Glutamatergic neuron (in vitro differentiated cells): Measurements from ENCODE around the gene PDE8B. TPM values are rescaled to one million over a fixed set of nuclear protein-coding genes. Genes with fewer than 3 reads are reported as not detected.

Experiments used
- DNase-seq: peaks from one replicate; pipeline ENCODE4 v3.0.0; 2022
- H3K27ac Mint-ChIP-seq: one replicate; pipeline ENCODE4 v1.8.0; 2020; ENCODE audit warnings: mild to moderate bottlenecking, mixed read lengths, inconsistent platforms; ENCODE audit not compliant: unreplicated experiment
- H3K27me3 Mint-ChIP-seq: one replicate; pipeline ENCODE4 v1.8.0; 2020; ENCODE audit warnings: mild to moderate bottlenecking, moderate library complexity, mixed read lengths, inconsistent platforms; ENCODE audit not compliant: unreplicated experiment
- H3K36me3 Mint-ChIP-seq: one replicate; pipeline ENCODE4 v1.8.0; 2020; ENCODE audit warnings: mild to moderate bottlenecking, mixed read lengths, inconsistent platforms; ENCODE audit not compliant: unreplicated experiment
- H3K4me1 Mint-ChIP-seq: one replicate; pipeline ENCODE4 v1.8.0; 2020; ENCODE audit warnings: mild to moderate bottlenecking, low read depth, mixed read lengths, inconsistent platforms; ENCODE audit not compliant: unreplicated experiment
- H3K4me3 Mint-ChIP-seq: one replicate; pipeline ENCODE4 v1.8.0; 2020; ENCODE audit warnings: mild to moderate bottlenecking, mixed read lengths, inconsistent platforms; ENCODE audit not compliant: unreplicated experiment
- H3K9me3 Mint-ChIP-seq: one replicate; pipeline ENCODE4 v1.8.0; 2020; ENCODE audit warnings: mild to moderate bottlenecking, moderate library complexity, mixed read lengths, inconsistent platforms; ENCODE audit not compliant: unreplicated experiment
- total RNA-seq: library from RNA; stranded (reverse); fragmentation: NEBNext Ultra II Directional; extraction: Animal tissue kit (Norgen Biotek cat#: 25700); gene quantifications from one replicate; pipeline ENCODE4 v1.2.1, GENCODE V29; 2021; ENCODE audit not compliant: unreplicated experiment
- TF ChIP-seq, protein P1 (sequence below): fragments of 200-600 bp; sonication (generic); IDR thresholded peaks from one replicate; pipeline ENCODE4 v1.5.0; 2021; ENCODE audit not compliant: partially characterized antibody, unreplicated experiment

The PDE8B gene
- total RNA-seq, 1 donor from 2014 or later, result 1.1 TPM

DNA sequence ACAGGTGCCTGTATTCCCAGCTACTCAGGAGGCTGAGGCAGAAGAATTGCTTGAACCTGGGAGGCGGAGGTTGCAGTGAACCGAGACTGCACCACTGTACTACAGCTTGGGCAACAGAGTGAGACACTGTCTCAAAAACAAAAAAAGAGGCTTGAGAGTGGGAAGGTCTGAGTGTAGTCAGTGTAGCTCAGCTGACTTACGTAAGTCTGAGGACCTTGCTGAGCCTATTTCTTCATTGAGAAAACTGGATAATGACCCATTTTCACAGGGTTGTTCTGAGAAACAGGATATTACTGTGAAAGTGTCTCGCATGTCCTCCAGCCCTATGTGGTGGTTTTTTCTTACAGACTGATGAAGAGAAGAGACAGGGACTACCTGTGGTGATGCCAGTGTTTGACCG, 214.9 kb downstream of the PDE8B start:
- no peaks in the 10 kb centered on the region for H3K27me3 Mint-ChIP-seq
- no peak overlapping the region for H3K4me3 Mint-ChIP-seq
- no peak overlapping the region for H3K27ac Mint-ChIP-seq
- peaks cover 3% of the 10 kb centered on the region for H3K9me3 Mint-ChIP-seq
- no peaks in the 10 kb centered on the region for H3K36me3 Mint-ChIP-seq
- TF ChIP-seq, protein P1, sequence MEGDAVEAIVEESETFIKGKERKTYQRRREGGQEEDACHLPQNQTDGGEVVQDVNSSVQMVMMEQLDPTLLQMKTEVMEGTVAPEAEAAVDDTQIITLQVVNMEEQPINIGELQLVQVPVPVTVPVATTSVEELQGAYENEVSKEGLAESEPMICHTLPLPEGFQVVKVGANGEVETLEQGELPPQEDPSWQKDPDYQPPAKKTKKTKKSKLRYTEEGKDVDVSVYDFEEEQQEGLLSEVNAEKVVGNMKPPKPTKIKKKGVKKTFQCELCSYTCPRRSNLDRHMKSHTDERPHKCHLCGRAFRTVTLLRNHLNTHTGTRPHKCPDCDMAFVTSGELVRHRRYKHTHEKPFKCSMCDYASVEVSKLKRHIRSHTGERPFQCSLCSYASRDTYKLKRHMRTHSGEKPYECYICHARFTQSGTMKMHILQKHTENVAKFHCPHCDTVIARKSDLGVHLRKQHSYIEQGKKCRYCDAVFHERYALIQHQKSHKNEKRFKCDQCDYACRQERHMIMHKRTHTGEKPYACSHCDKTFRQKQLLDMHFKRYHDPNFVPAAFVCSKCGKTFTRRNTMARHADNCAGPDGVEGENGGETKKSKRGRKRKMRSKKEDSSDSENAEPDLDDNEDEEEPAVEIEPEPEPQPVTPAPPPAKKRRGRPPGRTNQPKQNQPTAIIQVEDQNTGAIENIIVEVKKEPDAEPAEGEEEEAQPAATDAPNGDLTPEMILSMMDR, result no peak
- no peak for DNase-seq
- H3K4me1 Mint-ChIP-seq, result peaks cover 10% of the 10 kb centered on the region

DNA sequence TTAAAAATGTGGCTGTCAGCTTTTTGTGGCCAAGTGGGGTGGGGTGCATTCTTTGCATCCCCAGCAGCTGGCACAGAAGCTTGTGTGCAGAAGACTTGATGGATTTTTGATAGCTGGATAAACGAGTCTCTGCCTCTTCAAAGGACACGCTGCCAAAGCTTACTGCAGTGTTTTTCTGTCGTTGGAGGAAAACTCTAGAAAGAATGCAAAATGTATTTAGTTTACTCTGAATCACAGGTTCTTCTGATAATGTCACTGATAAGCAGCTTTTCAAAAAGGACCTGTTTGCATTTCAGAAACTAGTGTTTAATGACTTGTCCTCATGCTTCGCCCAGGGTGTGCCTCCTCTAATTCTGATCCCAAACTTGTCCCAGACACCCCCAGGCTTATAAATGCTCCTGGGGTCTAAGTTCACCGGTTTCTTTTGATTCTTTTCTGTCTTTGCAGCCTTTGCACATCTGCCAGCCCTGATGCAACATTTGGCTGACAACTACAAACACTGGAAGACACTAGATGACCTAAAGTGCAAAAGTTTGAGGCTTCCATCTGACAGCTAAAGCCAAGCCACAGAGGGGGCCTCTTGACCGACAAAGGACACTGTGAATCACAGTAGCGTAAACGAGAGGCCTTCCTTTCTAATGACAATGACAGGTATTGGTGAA, 215.6 kb downstream of the PDE8B start:
- no peaks in the 10 kb centered on the region for H3K36me3 Mint-ChIP-seq
- H3K4me3 Mint-ChIP-seq, result no peak overlapping the region
- no peaks in the 10 kb centered on the region for H3K27me3 Mint-ChIP-seq

DNA sequence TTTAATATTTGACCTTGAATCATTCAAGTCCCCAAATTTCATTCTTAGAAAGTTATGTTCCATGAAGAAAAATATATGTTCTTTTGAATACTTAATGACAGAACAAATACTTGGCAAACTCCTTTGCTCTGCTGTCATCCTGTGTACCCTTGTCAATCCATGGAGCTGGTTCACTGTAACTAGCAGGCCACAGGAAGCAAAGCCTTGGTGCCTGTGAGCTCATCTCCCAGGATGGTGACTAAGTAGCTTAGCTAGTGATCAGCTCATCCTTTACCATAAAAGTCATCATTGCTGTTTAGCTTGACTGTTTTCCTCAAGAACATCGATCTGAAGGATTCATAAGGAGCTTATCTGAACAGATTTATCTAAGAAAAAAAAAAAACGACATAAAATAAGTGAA, 216.2 kb downstream of the PDE8B start:
- Mint-ChIP-seq H3K27me3 (no peaks in the 10 kb centered on the region), H3K36me3 (no peaks in the 10 kb centered on the region), H3K9me3 (peaks cover 3% of the 10 kb centered on the region), H3K27ac (no peak overlapping the region), H3K4me3 (no peak overlapping the region), H3K4me1 (peaks cover 9% of the 10 kb centered on the region)
- TF ChIP-seq, protein P1, result no peak
- DNase-seq, result no peak

More for the DNA sequence above, 215.6 kb downstream of the PDE8B start:
- no peak overlapping the region for H3K27ac Mint-ChIP-seq
- H3K4me1 Mint-ChIP-seq, result peaks cover 10% of the 10 kb centered on the region
- TF ChIP-seq, protein P1, result no peak
- peaks cover 3% of the 10 kb centered on the region for H3K9me3 Mint-ChIP-seq
- no peak for DNase-seq

DNA sequence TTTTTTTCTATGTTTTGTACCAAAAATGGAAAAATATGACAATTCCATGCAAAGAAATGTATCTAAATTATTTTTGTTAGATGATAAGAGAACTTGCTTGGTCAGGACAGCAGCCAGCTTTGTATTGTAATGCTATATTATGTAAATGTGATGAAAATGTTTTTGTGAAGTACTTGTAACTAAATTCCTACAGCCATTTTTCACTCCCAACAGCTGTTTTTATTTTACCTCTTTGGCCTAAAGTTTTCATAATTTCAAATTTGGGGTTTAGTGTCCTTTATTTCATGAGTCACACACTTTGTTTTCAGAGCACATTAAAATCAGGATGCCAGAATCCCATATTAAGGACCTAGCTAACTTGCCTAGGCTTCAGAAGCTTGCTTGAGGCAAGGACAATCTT, 217.5 kb downstream of the PDE8B start:
- no peak overlapping the region for H3K4me3 Mint-ChIP-seq
- no peak overlapping the region for H3K27ac Mint-ChIP-seq
- no peak for DNase-seq
- H3K27me3 Mint-ChIP-seq, result no peaks in the 10 kb centered on the region
- peaks cover 4% of the 10 kb centered on the region for H3K4me1 Mint-ChIP-seq
- TF ChIP-seq, protein P1, result no peak
- no peaks in the 10 kb centered on the region for H3K36me3 Mint-ChIP-seq
- no peaks in the 10 kb centered on the region for H3K9me3 Mint-ChIP-seq

DNA sequence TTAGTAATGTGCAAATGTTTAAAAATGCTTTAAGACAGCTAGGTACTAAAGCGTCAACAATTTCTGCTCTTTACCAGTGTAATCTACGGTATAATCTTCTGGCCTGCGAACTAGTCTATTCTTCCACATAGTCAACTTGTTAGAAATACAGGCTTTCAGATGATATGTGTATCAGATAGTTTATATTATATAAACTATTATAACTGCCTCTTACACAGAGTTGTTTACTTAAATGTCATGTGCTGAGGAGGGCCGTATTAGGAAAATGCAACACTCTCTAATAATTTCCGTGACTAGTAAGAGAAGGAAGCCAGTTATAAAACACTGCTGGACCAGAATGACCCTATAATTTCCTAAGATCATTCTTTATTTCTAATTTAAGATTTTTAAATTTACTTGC, 218.0 kb downstream of the PDE8B start:
- H3K4me3 Mint-ChIP-seq, result no peak overlapping the region
- H3K27me3 Mint-ChIP-seq, result no peaks in the 10 kb centered on the region

More for the DNA sequence above, 218.0 kb downstream of the PDE8B start:
- no peak for DNase-seq
- H3K27ac Mint-ChIP-seq, result no peak overlapping the region
- TF ChIP-seq, protein P1, result no peak
- H3K36me3 Mint-ChIP-seq, result no peaks in the 10 kb centered on the region
- H3K9me3 Mint-ChIP-seq, result no peaks in the 10 kb centered on the region
- peaks cover 4% of the 10 kb centered on the region for H3K4me1 Mint-ChIP-seq
